ENCODE results near the gene METTL8.

GRCh38 chr2:171410624-171411023 lies 23.2 kb downstream of the METTL8 start:
- TF ChIP-seq POLR2AphosphoS5 (IDR thresholded peaks at IDR 0.05; ENCODE audit: low read depth), result no peak
- TF ChIP-seq CTCF (IDR thresholded peaks at IDR 0.05; ENCODE audit: insufficient read depth, low read length), result no peak
- no peak for TF ChIP-seq GABPA (IDR thresholded peaks at IDR 0.05; ENCODE audit: low read depth)

Measured in HL-60 (cell line).